ENCODE data around the gene EPOP. TPM values are rescaled to one million over a fixed set of nuclear protein-coding genes. Genes with fewer than 3 reads are reported as not detected.
A peak's percentile ranks its signal among the peaks of the same experiment; 100 is the strongest.

EPOP gene
- total and polyA plus RNA-seq, 2 of the 13 experiments (the other 11 are each of a cell fraction or from before 2014, with no cell fraction given) = 14.7 to 37.8 TPM

DNA sequence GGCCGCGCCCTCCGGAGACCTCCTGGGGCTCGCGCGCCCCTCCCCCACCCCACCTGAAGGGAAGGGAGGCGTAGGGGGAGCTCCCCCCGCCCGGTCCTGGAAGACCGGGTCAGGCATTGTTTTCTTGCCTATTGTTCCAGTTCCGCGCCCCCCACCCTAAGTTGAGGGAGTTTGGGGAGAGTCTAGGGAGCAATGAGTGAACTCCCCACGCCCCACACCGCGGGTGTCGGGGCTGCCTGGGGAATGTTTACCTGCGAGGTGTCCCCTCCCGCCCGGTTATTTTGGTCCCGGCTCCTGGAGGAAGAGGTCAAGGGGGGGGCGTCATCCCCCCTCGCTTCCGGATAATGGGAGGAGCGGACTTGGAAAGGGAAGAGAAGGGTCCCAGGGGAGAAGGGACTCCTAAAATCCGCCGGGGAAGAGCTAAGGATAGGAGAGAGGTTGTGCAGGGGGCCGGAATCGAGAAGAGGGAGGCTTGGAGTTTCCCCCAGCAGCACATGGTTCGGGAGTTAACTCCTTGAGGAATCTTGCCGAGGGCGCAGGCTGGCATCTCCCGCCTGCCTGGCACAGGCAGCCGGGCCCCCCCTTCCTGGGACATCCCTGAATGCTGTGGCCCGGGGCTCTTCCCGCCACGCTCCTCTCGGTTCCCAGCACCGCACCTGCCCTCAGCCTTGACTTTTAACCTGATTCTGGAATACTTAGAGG, 31.2 kb upstream of the EPOP start (continued):
- TF ChIP-seq ZNF552 (CRISPR knock-in tag; IDR thresholded peaks at IDR 0.05; ENCODE audit: borderline replicate concordance) = no peak
- TF ChIP-seq TRIM24 (CRISPR knock-in tag; IDR thresholded peaks at IDR 0.05) = no peak
- TF ChIP-seq ZNF282 (IDR thresholded peaks at IDR 0.05; ENCODE audit: partially characterized antibody) = no peak
- TF ChIP-seq ZNF660 (CRISPR knock-in tag; IDR thresholded peaks at IDR 0.05; ENCODE audit: borderline replicate concordance, low read depth) = no peak
- TF ChIP-seq ZNF44 (CRISPR knock-in tag; IDR thresholded peaks at IDR 0.05) = no peak
- no peak; the same call in 1 of the 2 replicates for TF ChIP-seq ZFP36L1 (CRISPR knock-in tag; IDR thresholded peaks at IDR 0.05)
- no peak for TF ChIP-seq GFI1 (CRISPR knock-in tag; IDR thresholded peaks at IDR 0.05; ENCODE audit: borderline replicate concordance)
- TF ChIP-seq PTBP1 (IDR thresholded peaks at IDR 0.05; ENCODE audit: low read depth, low read length, poor library complexity, severe bottlenecking) = no peak
- TF ChIP-seq FOXK2 (IDR thresholded peaks at IDR 0.05) = no peak
- TF ChIP-seq, protein P1, sequence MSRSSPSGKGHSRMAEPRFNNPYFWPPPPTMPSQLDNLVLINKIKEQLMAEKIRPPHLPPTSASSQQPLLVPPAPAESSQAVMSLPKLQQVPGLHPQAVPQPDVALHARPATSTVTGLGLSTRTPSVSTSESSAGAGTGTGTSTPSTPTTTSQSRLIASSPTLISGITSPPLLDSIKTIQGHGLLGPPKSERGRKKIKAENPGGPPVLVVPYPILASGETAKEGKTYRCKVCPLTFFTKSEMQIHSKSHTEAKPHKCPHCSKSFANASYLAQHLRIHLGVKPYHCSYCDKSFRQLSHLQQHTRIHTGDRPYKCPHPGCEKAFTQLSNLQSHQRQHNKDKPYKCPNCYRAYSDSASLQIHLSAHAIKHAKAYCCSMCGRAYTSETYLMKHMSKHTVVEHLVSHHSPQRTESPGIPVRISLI (CRISPR knock-in tag; IDR thresholded peaks at IDR 0.05; ENCODE audit: borderline replicate concordance) = no peak
- TF ChIP-seq MBD4 (IDR thresholded peaks at IDR 0.05; ENCODE audit: borderline replicate concordance, low read length) = no peak
- TF ChIP-seq ZNF572 (CRISPR knock-in tag; IDR thresholded peaks at IDR 0.05) = no peak
- TF ChIP-seq, protein P2, sequence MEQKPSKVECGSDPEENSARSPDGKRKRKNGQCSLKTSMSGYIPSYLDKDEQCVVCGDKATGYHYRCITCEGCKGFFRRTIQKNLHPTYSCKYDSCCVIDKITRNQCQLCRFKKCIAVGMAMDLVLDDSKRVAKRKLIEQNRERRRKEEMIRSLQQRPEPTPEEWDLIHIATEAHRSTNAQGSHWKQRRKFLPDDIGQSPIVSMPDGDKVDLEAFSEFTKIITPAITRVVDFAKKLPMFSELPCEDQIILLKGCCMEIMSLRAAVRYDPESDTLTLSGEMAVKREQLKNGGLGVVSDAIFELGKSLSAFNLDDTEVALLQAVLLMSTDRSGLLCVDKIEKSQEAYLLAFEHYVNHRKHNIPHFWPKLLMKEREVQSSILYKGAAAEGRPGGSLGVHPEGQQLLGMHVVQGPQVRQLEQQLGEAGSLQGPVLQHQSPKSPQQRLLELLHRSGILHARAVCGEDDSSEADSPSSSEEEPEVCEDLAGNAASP (CRISPR knock-in tag; IDR thresholded peaks at IDR 0.05; ENCODE audit: borderline replicate concordance) = no peak; the same call in 1 of the 2 replicates
- TF ChIP-seq KAT2B (IDR thresholded peaks at IDR 0.05; ENCODE audit: borderline replicate concordance, low read depth, low read length) = no peak
- no peak for TF ChIP-seq KLF15 (CRISPR knock-in tag; IDR thresholded peaks at IDR 0.05; ENCODE audit: borderline replicate concordance)
- peak; percentile 48; the same call in 1 of the 2 replicates for TF ChIP-seq NFKBIZ (CRISPR knock-in tag; IDR thresholded peaks at IDR 0.05)
- TF ChIP-seq, protein P3, sequence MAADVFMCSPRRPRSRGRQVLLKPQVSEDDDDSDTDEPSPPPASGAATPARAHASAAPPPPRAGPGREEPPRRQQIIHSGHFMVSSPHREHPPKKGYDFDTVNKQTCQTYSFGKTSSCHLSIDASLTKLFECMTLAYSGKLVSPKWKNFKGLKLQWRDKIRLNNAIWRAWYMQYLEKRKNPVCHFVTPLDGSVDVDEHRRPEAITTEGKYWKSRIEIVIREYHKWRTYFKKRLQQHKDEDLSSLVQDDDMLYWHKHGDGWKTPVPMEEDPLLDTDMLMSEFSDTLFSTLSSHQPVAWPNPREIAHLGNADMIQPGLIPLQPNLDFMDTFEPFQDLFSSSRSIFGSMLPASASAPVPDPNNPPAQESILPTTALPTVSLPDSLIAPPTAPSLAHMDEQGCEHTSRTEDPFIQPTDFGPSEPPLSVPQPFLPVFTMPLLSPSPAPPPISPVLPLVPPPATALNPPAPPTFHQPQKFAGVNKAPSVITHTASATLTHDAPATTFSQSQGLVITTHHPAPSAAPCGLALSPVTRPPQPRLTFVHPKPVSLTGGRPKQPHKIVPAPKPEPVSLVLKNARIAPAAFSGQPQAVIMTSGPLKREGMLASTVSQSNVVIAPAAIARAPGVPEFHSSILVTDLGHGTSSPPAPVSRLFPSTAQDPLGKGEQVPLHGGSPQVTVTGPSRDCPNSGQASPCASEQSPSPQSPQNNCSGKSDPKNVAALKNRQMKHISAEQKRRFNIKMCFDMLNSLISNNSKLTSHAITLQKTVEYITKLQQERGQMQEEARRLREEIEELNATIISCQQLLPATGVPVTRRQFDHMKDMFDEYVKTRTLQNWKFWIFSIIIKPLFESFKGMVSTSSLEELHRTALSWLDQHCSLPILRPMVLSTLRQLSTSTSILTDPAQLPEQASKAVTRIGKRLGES (CRISPR knock-in tag; IDR thresholded peaks at IDR 0.05; ENCODE audit: borderline replicate concordance) = no peak
- TF ChIP-seq, protein P4, sequence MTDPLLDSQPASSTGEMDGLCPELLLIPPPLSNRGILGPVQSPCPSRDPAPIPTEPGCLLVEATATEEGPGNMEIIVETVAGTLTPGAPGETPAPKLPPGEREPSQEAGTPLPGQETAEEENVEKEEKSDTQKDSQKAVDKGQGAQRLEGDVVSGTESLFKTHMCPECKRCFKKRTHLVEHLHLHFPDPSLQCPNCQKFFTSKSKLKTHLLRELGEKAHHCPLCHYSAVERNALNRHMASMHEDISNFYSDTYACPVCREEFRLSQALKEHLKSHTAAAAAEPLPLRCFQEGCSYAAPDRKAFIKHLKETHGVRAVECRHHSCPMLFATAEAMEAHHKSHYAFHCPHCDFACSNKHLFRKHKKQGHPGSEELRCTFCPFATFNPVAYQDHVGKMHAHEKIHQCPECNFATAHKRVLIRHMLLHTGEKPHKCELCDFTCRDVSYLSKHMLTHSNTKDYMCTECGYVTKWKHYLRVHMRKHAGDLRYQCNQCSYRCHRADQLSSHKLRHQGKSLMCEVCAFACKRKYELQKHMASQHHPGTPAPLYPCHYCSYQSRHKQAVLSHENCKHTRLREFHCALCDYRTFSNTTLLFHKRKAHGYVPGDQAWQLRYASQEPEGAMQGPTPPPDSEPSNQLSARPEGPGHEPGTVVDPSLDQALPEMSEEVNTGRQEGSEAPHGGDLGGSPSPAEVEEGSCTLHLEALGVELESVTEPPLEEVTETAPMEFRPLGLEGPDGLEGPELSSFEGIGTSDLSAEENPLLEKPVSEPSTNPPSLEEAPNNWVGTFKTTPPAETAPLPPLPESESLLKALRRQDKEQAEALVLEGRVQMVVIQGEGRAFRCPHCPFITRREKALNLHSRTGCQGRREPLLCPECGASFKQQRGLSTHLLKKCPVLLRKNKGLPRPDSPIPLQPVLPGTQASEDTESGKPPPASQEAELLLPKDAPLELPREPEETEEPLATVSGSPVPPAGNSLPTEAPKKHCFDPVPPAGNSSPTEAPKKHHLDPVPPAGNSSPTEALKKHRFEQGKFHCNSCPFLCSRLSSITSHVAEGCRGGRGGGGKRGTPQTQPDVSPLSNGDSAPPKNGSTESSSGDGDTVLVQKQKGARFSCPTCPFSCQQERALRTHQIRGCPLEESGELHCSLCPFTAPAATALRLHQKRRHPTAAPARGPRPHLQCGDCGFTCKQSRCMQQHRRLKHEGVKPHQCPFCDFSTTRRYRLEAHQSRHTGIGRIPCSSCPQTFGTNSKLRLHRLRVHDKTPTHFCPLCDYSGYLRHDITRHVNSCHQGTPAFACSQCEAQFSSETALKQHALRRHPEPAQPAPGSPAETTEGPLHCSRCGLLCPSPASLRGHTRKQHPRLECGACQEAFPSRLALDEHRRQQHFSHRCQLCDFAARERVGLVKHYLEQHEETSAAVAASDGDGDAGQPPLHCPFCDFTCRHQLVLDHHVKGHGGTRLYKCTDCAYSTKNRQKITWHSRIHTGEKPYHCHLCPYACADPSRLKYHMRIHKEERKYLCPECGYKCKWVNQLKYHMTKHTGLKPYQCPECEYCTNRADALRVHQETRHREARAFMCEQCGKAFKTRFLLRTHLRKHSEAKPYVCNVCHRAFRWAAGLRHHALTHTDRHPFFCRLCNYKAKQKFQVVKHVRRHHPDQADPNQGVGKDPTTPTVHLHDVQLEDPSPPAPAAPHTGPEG (CRISPR knock-in tag; IDR thresholded peaks at IDR 0.05) = peak; percentile 98
- no peak for TF ChIP-seq CBX1 (IDR thresholded peaks at IDR 0.05; ENCODE audit: low read depth)
